ENCODE results near the gene GABRP. TPM values are rescaled to one million over a fixed set of nuclear protein-coding genes. Genes with fewer than 3 reads are reported as not detected.
"Not testable (repeated sequence)": the region's sequence is repeated elsewhere in the genome, so short reads cannot be mapped to it uniquely, and the experiment has no call there.

GABRP gene
- total RNA-seq, 2 donors from 2014 or later: 0.38 TPM; not detected in 1

GRCh38 chr5:170752257-170753215, 31.0 kb upstream of the GABRP start:
- intact Hi-C loops (cut with DNase I): no loop called here
- DNase-seq: no peak
- ATAC-seq: peak in 1 of 2 donors; percentile 13

- ATAC-seq (no peak), DNase-seq (no peak)
- intact Hi-C loops (cut with DNase I): no loop called here
Observed at GRCh38 chr5:170753311-170753710, 30.2 kb upstream of the GABRP start.

- ATAC-seq; intact Hi-C loops (cut with DNase I); DNase-seq: not testable (repeated sequence)
Observed at GRCh38 chr5:170754508-170754907, 29.0 kb upstream of the GABRP start.

GRCh38 chr5:170755679-170756456, 27.7 kb upstream of the GABRP start:
- peak; percentile 88 to 91 for ATAC-seq
- peak; percentile 51 for DNase-seq
- intact Hi-C loops (cut with DNase I): no loop called here

- intact Hi-C loops (cut with DNase I): no loop called here
- no peak for ATAC-seq
- DNase-seq: no peak
Observed at GRCh38 chr5:170756691-170757090, 26.8 kb upstream of the GABRP start.

GRCh38 chr5:170757182-170757601, 26.3 kb upstream of the GABRP start:
- DNase-seq (no peak), ATAC-seq (peak; percentile 71 to 84)
- intact Hi-C loops (cut with DNase I): no loop called here

- DNase-seq: no peak
- ATAC-seq: no peak
- intact Hi-C loops (cut with DNase I): no loop called here
Observed at GRCh38 chr5:170757669-170758068, 25.9 kb upstream of the GABRP start.

GRCh38 chr5:170758481-170758880, 25.0 kb upstream of the GABRP start:
- intact Hi-C loops (cut with DNase I): no loop called here
- DNase-seq (no peak), ATAC-seq (no peak)

GRCh38 chr5:170760113-170760512, 23.4 kb upstream of the GABRP start:
- ATAC-seq: no peak
- DNase-seq: no peak
- intact Hi-C loops (cut with DNase I): no loop called here

- ATAC-seq (no peak), DNase-seq (no peak)
- intact Hi-C loops (cut with DNase I): no loop called here
Observed at GRCh38 chr5:170761048-170761707, 22.3 kb upstream of the GABRP start.

GRCh38 chr5:170761708-170762066, 21.8 kb upstream of the GABRP start:
- ATAC-seq: no peak
- DNase-seq: no peak
- intact Hi-C loops (cut with DNase I): no loop called here

- ATAC-seq; intact Hi-C loops (cut with DNase I); DNase-seq: not testable (repeated sequence)
Observed at GRCh38 chr5:170762298-170762697, 21.2 kb upstream of the GABRP start.

GRCh38 chr5:170765868-170766267, 17.7 kb upstream of the GABRP start:
- intact Hi-C loops (cut with DNase I); ATAC-seq: not testable (repeated sequence)

GRCh38 chr5:170769246-170769645, 14.3 kb upstream of the GABRP start:
- intact Hi-C loops (cut with DNase I): no loop called here
- ATAC-seq: no peak

More at GRCh38 chr5:170765868-170766267, 17.7 kb upstream of the GABRP start:
- DNase-seq: not testable (repeated sequence)

GRCh38 chr5:170769898-170770416, 13.6 kb upstream of the GABRP start:
- no peak for ATAC-seq
- intact Hi-C loops (cut with DNase I): no loop called here
- DNase-seq: no peak

More at GRCh38 chr5:170769246-170769645, 14.3 kb upstream of the GABRP start:
- DNase-seq: no peak

GRCh38 chr5:170771496-170771895, 12.0 kb upstream of the GABRP start:
- no peak for ATAC-seq
- intact Hi-C loops (cut with DNase I): no loop called here
- DNase-seq: no peak

- DNase-seq: no peak
- intact Hi-C loops (cut with DNase I): no loop called here
- no peak for ATAC-seq
Observed at GRCh38 chr5:170773024-170773985, 10.2 kb upstream of the GABRP start.

- intact Hi-C loops (cut with DNase I): no loop called here
- DNase-seq: no peak
- ATAC-seq: no peak
Observed at GRCh38 chr5:170774831-170775230, 8.7 kb upstream of the GABRP start.
